Measurements from ENCODE around the gene HSBP1. TPM values are rescaled to one million over a fixed set of nuclear protein-coding genes. Genes with fewer than 3 reads are reported as not detected.

The HSBP1 gene
- total RNA-seq, 1 donor from 2014 or later, result 218 TPM

DNA sequence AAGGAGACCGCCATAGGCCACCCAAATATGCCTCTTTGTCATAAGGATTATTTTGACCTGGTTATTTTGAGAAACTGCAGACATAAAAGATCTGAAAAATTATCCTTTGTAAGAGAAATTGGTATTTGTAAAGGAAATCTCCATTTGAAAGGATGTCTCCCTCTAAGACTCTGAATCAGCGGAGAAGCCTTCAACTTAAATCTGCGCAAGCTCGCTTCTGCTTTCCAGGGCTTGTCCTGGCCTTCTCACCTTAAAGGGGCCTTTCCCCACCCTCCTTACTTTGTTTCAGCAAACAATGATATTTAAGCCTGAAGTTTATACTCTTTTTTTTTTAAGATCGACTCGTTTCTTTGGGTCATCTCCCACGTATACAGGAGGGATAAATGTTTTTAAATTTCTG lies 34.5 kb downstream of the HSBP1 start:
- Mint-ChIP-seq H3K36me3 (ENCODE audit: unreplicated experiment) (no peaks in the 10 kb centered on the region), H3K4me3 (ENCODE audit: unreplicated experiment) (no peak overlapping the region), H3K4me1 (ENCODE audit: low read depth, unreplicated experiment) (peaks cover 8% of the 10 kb centered on the region), H3K27ac (ENCODE audit: unreplicated experiment) (no peak overlapping the region), H3K27me3 (ENCODE audit: unreplicated experiment) (no peaks in the 10 kb centered on the region), H3K9me3 (ENCODE audit: unreplicated experiment) (no peaks in the 10 kb centered on the region)
- no peak for DNase-seq
- TF ChIP-seq, protein P1, sequence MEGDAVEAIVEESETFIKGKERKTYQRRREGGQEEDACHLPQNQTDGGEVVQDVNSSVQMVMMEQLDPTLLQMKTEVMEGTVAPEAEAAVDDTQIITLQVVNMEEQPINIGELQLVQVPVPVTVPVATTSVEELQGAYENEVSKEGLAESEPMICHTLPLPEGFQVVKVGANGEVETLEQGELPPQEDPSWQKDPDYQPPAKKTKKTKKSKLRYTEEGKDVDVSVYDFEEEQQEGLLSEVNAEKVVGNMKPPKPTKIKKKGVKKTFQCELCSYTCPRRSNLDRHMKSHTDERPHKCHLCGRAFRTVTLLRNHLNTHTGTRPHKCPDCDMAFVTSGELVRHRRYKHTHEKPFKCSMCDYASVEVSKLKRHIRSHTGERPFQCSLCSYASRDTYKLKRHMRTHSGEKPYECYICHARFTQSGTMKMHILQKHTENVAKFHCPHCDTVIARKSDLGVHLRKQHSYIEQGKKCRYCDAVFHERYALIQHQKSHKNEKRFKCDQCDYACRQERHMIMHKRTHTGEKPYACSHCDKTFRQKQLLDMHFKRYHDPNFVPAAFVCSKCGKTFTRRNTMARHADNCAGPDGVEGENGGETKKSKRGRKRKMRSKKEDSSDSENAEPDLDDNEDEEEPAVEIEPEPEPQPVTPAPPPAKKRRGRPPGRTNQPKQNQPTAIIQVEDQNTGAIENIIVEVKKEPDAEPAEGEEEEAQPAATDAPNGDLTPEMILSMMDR (IDR thresholded peaks at IDR 0.05; ENCODE audit: partially characterized antibody, unreplicated experiment), result no peak

DNA sequence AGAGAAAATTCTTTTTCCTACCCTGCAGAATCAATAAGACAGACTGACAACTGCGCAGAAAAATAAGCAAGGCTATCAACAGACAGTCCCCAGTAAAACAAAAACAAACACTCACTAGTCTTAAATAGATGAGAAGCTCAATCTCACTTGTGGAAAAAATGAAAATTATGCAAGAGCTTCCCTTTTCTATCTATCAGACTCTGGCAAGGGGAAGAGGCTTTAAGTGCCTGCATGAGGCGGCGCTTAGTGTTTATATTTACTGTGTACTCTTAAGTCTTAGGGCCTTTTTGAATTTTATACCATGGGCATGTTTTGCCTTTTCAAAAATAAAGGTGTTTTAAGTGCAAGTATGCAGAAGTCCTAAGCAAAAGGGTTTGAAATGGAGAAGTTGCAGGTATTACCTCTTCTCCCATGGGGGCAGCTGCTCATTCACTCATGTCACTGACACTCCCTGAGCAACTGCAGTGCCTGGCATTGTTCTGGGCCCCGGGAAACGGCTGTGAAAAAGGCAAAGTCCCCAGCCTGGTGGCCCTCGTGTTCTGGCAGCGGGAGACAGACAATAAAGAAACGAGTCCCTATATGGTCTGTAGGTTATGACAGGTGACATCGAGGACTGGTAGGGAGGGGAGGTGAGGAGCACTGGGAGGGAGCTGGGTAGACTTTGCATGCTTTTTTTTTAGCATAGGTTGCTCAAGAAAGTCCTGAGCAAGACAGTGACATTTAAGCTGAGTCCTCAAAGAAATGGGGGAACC lies 35.2 kb downstream of the HSBP1 start:
- Mint-ChIP-seq H3K4me3 (ENCODE audit: unreplicated experiment) (no peak overlapping the region), H3K27me3 (ENCODE audit: unreplicated experiment) (no peaks in the 10 kb centered on the region), H3K36me3 (ENCODE audit: unreplicated experiment) (no peaks in the 10 kb centered on the region), H3K4me1 (ENCODE audit: low read depth, unreplicated experiment) (peaks cover 15% of the 10 kb centered on the region), H3K9me3 (ENCODE audit: unreplicated experiment) (no peaks in the 10 kb centered on the region), H3K27ac (ENCODE audit: unreplicated experiment) (no peak overlapping the region)
- TF ChIP-seq, protein P1 (IDR thresholded peaks at IDR 0.05; ENCODE audit: partially characterized antibody, unreplicated experiment), result no peak
- DNase-seq, result no peak

- Mint-ChIP-seq H3K4me3 (ENCODE audit: unreplicated experiment) (no peak overlapping the region), H3K4me1 (ENCODE audit: low read depth, unreplicated experiment) (peaks cover 18% of the 10 kb centered on the region), H3K36me3 (ENCODE audit: unreplicated experiment) (no peaks in the 10 kb centered on the region), H3K27me3 (ENCODE audit: unreplicated experiment) (no peaks in the 10 kb centered on the region), H3K27ac (ENCODE audit: unreplicated experiment) (no peak overlapping the region), H3K9me3 (ENCODE audit: unreplicated experiment) (no peaks in the 10 kb centered on the region)
- DNase-seq, result no peak
- TF ChIP-seq, protein P1 (IDR thresholded peaks at IDR 0.05; ENCODE audit: partially characterized antibody, unreplicated experiment), result no peak
These were observed 35.9 kb downstream of the HSBP1 start for GRCh38 chr16:83843657-83844056.

DNA sequence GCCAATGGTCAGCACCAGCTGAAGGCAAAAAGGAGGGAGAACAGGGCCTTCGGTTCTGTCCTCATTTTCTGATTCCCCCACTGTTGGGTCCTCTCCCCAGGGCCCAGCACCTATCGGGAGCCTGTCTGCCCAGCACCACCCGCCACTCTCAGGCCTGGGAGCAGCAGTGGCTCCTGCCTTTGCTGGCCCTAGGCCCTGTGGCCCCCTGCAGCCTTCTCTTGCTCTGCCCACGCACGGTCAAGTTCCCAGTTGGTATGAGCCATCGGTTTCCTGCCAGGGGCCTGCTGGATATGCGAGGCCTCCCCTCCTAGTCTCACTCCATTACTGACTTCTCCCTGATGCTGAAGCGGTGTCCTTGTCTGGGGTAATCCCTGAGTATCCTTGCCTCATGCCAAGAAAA lies 37.5 kb downstream of the HSBP1 start:
- H3K36me3 Mint-ChIP-seq (ENCODE audit: unreplicated experiment), result no peaks in the 10 kb centered on the region
- DNase-seq, result no peak
- TF ChIP-seq, protein P1 (IDR thresholded peaks at IDR 0.05; ENCODE audit: partially characterized antibody, unreplicated experiment), result no peak
- peaks cover 30% of the 10 kb centered on the region for H3K4me1 Mint-ChIP-seq (ENCODE audit: low read depth, unreplicated experiment)
- no peaks in the 10 kb centered on the region for H3K9me3 Mint-ChIP-seq (ENCODE audit: unreplicated experiment)
- H3K27ac Mint-ChIP-seq (ENCODE audit: unreplicated experiment), result no peak overlapping the region
- no peak overlapping the region for H3K4me3 Mint-ChIP-seq (ENCODE audit: unreplicated experiment)
- H3K27me3 Mint-ChIP-seq (ENCODE audit: unreplicated experiment), result no peaks in the 10 kb centered on the region

GRCh38 chr16:83847371-83848225 lies 39.8 kb downstream of the HSBP1 start:
- peaks cover 2% of the 10 kb centered on the region for H3K9me3 Mint-ChIP-seq (ENCODE audit: unreplicated experiment)
- TF ChIP-seq, protein P1 (IDR thresholded peaks at IDR 0.05; ENCODE audit: partially characterized antibody, unreplicated experiment), result no peak
- peak overlapping the region; percentile 82 for H3K27ac Mint-ChIP-seq (ENCODE audit: unreplicated experiment)
- peaks cover 5% of the 10 kb centered on the region for H3K27me3 Mint-ChIP-seq (ENCODE audit: unreplicated experiment)
- H3K4me1 Mint-ChIP-seq (ENCODE audit: low read depth, unreplicated experiment), result peaks cover 35% of the 10 kb centered on the region
- no peak for DNase-seq
- no peaks in the 10 kb centered on the region for H3K36me3 Mint-ChIP-seq (ENCODE audit: unreplicated experiment)
- H3K4me3 Mint-ChIP-seq (ENCODE audit: unreplicated experiment), result peak overlapping the region; percentile 14

All from glutamatergic neuron (in vitro differentiated cells).